ES-I3 (cell line): ENCODE measurements around the gene S1PR4.

Experiments used
- H3K36me3 ChIP-seq: 2 replicates; pipeline ENCODE4 v1.6.1; 2013; ENCODE audit warnings: mild to moderate bottlenecking, low read length, control low read depth, moderate library complexity; ENCODE audit not compliant: insufficient read depth
- H3K4me1 ChIP-seq: 2 replicates; pipeline ENCODE4 v1.6.1; 2013; ENCODE audit warnings: mild to moderate bottlenecking, control low read depth, low read length; ENCODE audit not compliant: insufficient read depth
- H3K9ac ChIP-seq: 2 replicates; pipeline ENCODE4 v1.6.1; 2013; ENCODE audit warnings: low read depth, mild to moderate bottlenecking, low read length, moderate library complexity
- H3K9me3 ChIP-seq: 2 replicates; pipeline ENCODE4 v1.6.1; 2013; ENCODE audit warnings: mild to moderate bottlenecking, low read length, moderate library complexity; ENCODE audit not compliant: control insufficient read depth, insufficient read depth

Gene S1PR4, protein sequence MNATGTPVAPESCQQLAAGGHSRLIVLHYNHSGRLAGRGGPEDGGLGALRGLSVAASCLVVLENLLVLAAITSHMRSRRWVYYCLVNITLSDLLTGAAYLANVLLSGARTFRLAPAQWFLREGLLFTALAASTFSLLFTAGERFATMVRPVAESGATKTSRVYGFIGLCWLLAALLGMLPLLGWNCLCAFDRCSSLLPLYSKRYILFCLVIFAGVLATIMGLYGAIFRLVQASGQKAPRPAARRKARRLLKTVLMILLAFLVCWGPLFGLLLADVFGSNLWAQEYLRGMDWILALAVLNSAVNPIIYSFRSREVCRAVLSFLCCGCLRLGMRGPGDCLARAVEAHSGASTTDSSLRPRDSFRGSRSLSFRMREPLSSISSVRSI

DNA sequence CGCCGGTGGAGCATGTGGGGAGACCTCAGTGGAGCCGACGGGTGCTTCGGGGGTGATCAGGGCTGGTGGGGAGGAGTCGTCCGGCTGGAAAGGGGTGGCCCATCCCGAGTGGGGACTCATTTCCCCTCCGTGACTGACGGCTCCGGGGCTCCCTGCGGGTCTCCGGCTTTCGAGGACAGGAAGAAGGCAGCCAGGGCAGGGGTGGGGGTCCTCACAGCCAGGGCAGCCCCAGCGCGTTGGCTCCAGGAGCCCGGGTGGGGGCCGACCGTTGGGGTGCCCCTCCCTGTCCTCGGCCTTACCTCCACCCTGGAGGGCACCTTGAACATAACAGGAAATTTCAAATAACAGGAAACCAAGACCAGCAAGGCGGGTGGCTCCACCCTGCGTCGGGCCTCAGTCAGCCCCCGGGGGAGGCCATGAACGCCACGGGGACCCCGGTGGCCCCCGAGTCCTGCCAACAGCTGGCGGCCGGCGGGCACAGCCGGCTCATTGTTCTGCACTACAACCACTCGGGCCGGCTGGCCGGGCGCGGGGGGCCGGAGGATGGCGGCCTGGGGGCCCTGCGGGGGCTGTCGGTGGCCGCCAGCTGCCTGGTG, at the start of gene S1PR4:
Gene S1PR4, plus strand, starts transcription at position 393 of the 596 bp plus-strand sequence. Its CDS starts 24 bp downstream, at position 417.
- no peak within 1 kb of the TSS for H3K9ac ChIP-seq
- no peaks in the 10 kb centered on the region for H3K9me3 ChIP-seq
- H3K36me3 ChIP-seq: no peaks in the 10 kb centered on the region
- H3K4me1 ChIP-seq: peaks cover 3% of the 10 kb centered on the region; the same call in 1 of the 2 replicates

DNA sequence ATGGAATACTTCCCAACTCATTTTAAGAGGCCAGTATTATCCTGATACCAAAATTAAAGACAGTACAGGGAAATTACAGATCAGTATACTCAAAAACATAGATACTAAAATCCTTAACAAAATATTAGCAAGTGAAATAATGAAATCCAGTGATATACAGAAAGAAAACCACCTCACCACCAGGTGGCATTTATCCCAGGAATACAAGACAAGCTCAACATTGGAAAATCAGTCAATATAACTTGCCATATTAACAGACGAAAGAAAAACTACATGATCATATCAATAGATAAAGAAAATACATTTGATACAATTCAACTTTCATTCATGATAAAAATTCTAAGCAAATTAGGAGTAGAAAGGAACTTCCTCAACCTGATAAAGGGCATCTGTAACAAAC, 49.5 kb upstream of the S1PR4 start:
- Histone ChIP-seq H3K36me3 (no peaks in the 10 kb centered on the region), H3K9ac (no peak overlapping the region), H3K4me1 (no peaks in the 10 kb centered on the region), H3K9me3 (no peaks in the 10 kb centered on the region)

DNA sequence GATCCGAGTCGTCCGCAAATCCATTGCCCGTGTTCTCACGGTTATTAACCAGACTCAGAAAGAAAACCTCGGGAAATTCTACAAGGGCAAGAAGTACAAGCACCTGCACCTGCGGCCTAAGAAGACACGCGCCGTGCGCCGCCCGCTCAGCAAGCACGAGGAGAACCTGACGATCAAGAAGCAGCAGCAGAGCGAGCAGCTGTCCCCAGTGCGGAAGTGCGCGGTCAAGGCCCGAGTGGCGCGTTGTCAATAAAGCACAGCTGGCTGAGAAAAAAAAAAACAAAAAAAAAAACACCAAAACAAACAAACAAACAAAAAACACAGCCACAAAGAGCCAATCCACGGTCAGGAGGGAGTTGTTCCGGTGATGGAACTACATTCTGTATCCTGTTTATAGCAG, 47.4 kb upstream of the S1PR4 start:
- Histone ChIP-seq H3K9ac (no peak overlapping the region), H3K36me3 (no peaks in the 10 kb centered on the region), H3K4me1 (no peaks in the 10 kb centered on the region), H3K9me3 (no peaks in the 10 kb centered on the region)

DNA sequence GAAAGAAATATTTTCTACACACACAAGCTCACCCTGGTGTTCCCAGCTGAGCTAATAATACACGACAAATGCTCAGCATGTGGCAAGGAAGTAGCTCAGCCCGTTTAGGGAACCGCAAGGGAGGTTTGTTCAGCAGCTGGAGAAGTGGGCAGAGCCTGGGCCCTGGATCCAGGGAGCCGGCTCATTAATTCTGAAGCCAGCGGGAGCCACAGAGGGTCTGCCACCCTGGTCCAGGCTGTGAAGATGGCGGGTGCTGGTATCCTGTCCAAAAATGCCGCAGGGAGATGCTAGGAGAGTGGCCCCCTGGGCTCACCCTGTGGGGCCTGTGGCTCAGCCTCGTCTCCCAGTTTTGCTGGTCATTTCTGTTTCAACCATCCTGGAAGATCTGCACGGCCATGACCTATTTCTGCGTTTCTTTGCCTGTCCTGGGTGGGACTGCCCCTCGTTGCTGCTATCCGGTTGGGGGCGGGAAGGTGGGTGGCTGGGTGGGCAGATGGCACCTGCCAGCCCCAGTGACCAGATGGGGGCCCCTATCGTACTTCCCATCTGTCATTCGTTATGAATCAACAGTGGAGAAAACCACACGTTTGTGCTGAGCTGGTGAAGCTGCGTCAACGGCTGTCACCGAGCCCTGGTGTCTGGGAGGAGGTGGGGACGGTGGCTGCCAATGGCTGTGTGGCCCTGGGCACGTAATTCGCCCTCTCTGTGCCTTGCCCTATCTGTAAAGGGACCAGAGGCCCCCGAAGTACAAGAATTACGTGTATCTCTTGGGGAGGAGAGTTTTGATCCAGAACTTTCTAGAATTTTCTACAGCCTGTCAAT, 45.4 kb upstream of the S1PR4 start:
- no peak overlapping the region for H3K9ac ChIP-seq
- no peaks in the 10 kb centered on the region for H3K36me3 ChIP-seq
- no peaks in the 10 kb centered on the region for H3K9me3 ChIP-seq
- no peaks in the 10 kb centered on the region for H3K4me1 ChIP-seq

DNA sequence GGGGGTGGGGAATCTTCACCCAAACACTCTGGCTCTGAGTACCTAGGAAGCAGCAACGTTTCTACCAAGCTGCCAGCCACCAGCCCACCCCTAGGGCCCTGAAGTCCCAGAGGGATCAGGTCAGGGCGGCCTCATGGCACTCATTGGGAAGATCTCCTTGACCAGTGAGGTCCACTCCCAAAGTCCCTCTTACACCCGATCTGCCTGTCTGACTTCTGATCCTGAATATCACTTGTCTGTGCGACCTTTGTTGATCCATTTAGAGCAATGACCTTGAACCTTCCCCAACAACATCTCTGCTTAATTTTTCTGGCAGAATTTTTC, 44.8 kb upstream of the S1PR4 start:
- no peak overlapping the region for H3K9ac ChIP-seq

DNA sequence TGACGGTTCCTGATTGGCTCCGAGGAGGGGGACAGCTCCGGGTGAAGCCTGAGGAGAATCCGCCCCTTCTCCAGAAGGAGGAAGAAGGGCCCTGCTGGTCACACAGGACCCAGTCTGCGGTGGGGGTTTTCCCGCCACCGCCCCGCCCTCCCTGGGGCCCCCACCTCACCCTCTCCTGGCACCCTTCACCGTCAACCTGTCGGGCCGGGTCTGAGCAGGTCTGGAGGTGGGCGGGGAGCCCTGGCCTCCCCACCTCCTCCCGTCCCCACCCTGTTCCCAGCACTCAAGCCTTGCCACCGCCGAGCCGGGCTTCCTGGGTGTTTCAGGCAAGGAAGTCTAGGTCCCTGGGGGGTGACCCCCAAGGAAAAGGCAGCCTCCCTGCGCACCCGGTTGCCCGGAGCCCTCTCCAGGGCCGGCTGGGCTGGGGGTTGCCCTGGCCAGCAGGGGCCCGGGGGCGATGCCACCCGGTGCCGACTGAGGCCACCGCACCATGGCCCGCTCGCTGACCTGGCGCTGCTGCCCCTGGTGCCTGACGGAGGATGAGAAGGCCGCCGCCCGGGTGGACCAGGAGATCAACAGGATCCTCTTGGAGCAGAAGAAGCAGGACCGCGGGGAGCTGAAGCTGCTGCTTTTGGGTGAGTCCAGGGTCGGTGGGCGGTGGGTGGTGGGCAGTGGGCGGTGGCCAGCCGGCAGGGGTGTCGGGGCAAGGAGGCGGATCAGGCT, 42.4 kb upstream of the S1PR4 start, which contains the start of gene GNA15:
Gene GNA15, plus strand, starts transcription at position 73 of the 723 bp plus-strand sequence. Its CDS starts 418 bp downstream, at position 491.
- Histone ChIP-seq H3K9me3 (no peaks in the 10 kb centered on the region), H3K9ac (no peak within 1 kb of the TSS), H3K4me1 (no peaks in the 10 kb centered on the region), H3K36me3 (no peaks in the 10 kb centered on the region)

More for the DNA sequence above, 44.8 kb upstream of the S1PR4 start:
- Histone ChIP-seq H3K36me3 (no peaks in the 10 kb centered on the region), H3K9me3 (no peaks in the 10 kb centered on the region), H3K4me1 (no peaks in the 10 kb centered on the region)

DNA sequence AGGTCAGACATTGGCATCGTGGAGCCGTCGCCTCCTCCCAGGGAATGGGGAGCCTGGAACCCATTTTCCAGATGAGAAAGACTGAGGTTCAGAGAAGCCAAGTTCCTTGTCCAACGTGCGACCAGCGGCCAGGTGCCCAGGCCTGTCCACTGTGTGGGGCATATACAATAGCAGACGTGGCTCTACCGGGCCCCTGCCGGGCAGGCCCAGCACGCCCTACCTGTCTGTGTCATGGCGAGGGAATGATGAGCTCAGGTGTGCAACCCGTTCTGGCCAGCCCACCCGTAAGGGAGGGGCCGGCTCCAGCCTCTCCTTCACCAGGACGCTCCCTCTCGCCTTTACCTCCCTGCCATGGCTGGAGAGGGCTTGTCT, 41.9 kb upstream of the S1PR4 start:
- H3K9ac ChIP-seq: no peak overlapping the region
- no peaks in the 10 kb centered on the region for H3K9me3 ChIP-seq
- H3K36me3 ChIP-seq: no peaks in the 10 kb centered on the region
- H3K4me1 ChIP-seq: no peaks in the 10 kb centered on the region

DNA sequence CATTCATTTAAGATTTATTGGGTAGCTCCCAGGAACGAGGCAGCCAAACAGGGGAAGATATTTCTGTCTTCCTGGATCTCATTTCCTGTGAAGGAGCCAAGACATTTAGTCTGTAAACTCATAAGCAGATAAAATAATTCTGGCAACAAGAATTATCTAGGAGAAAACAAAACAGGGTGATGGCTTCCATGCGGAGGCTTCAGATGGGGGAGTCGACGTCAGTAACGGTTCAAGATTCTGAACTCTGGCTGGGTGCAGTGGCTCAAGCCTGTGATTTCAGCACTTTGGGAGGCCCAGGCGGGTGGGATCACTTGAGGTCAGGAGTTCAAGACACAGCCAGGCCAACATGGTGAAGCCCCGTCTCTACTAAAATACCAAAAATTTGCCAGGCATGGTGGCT, 41.5 kb upstream of the S1PR4 start:
- Histone ChIP-seq H3K36me3 (no peaks in the 10 kb centered on the region), H3K4me1 (no peaks in the 10 kb centered on the region), H3K9me3 (no peaks in the 10 kb centered on the region), H3K9ac (no peak overlapping the region)

DNA sequence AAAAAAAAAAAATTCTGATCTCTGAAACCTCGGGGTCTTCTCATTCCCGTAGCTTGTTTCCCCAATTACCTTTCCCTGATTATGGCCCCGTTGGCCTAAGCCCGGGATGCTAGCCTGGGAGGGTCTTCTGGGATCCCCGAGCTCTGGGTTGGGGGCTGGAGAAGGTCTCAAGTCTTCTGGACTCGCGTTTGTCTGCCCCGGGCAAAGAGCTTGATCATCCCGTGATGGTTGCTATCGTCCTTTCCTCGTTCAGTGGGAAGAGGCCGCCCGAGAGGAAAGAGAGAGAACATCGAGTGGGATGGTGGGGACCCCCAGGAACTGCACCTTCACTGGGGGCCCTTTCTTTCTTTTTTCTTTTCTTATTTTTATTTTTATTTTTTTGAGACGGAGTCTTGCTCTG, 40.3 kb upstream of the S1PR4 start:
- H3K9me3 ChIP-seq: no peaks in the 10 kb centered on the region
- no peaks in the 10 kb centered on the region for H3K36me3 ChIP-seq
- no peaks in the 10 kb centered on the region for H3K4me1 ChIP-seq
- no peak overlapping the region for H3K9ac ChIP-seq

DNA sequence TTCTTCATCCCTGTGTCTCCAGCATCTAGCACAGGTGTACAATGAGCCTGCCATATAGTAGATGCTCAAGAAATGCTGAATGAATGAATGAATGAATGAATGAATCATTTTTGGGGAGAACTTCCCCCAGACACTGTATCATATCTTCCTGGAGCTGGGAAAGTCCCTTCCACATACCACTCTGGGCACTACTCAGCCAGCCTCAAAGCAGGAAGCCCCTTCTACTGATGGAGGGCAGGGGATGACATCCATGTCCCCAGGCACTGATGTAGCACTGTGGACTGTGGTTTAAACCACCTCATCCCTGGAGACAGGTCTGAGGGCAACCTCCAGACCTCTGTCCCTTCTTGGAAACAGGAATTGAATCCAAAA, 37.9 kb upstream of the S1PR4 start:
- Histone ChIP-seq H3K36me3 (no peaks in the 10 kb centered on the region), H3K9ac (no peak overlapping the region), H3K9me3 (no peaks in the 10 kb centered on the region), H3K4me1 (no peaks in the 10 kb centered on the region)

DNA sequence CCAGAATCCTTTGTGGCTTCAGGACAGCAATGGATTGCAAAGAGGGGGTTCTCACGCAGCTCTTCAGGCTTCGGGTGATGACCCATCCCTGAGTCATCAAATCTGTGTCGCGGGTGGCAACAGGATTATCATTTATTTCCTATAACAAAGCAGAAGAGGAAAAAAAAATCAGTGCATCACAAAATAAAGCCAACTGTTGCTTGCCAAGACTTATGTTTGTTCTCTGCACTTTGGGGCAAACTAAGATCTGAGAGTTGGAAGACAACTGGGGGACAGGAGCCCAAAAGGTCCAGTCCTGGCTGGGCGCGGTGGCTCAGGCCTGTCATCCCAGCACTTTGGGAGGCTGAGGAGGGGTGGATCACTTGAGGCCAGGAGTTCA, 36.3 kb upstream of the S1PR4 start:
- Histone ChIP-seq H3K9me3 (no peaks in the 10 kb centered on the region), H3K9ac (no peak overlapping the region), H3K36me3 (no peaks in the 10 kb centered on the region), H3K4me1 (no peaks in the 10 kb centered on the region)

DNA sequence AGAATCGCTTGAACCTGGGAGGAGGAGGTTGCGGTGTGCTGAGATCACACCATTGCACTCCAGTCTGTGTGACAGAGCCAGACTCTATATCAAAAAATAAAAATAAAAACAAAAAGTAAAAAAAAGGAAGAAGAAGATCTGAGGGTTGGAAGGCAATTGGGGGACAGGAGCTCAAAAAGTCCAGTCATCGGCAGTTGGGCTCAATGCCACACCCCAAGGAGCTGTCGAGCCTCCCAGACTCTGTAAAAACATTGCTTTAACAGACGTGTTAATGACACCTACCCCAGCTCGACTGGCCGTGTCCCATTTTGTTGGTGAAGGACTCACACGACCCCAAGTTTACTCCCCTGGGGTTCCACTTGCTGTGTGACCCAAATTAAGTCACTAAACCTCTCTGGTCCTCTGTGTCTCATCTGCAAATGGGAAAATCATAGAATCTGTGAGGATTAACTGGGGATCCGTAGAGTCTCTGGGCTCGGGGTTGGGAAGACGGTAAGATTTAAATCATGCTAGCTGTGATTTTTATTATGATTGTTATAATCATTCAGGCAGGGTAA, 35.7 kb upstream of the S1PR4 start:
- H3K4me1 ChIP-seq: no peaks in the 10 kb centered on the region
- H3K9ac ChIP-seq: no peak overlapping the region
- no peaks in the 10 kb centered on the region for H3K9me3 ChIP-seq
- no peaks in the 10 kb centered on the region for H3K36me3 ChIP-seq

DNA sequence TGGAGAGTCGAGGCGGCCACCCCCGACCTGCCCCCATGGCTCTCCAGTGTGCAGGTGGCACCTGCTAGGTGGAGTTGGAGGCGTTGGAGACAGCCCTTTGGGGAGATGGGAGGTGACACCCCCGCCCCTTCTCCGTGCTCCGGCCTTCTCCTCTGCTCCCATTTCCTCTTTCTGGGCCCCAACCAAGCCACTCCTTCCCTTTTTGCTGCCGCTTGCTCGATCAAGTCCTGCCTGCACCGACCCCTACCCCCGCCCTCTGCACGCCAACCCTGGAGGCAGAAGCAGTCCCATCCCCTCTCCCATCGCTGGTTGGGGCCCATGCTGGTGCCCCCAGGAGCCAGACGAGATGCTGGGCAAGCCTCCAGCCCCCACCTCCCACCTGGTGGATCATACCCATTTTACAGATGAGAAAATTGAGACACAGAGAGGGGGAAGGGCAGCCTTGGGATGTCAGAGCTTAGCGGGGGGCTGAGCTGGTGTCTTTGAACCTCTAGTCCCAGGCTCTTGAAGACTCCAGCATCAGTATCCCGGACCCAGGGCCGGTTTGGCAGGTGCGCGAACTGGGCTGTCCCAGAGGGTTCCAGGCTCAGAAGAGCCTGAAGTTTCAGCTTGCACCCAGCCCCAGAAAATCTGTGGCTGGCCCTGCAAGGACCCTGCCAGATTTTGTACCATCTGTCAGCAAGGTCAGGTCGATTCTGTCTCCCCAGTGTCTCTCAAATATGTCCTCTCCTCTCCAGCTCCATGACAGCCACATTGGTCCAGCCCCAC, 32.5 kb upstream of the S1PR4 start:
- H3K4me1 ChIP-seq: no peaks in the 10 kb centered on the region; the same call in 1 of the 2 replicates
- no peaks in the 10 kb centered on the region for H3K36me3 ChIP-seq
- no peak overlapping the region for H3K9ac ChIP-seq

More for the DNA sequence above, 32.5 kb upstream of the S1PR4 start:
- no peaks in the 10 kb centered on the region for H3K9me3 ChIP-seq
